CD4-positive, alpha-beta T cell (primary cell): ENCODE measurements around the gene UGT1A5. TPM values are rescaled to one million over a fixed set of nuclear protein-coding genes. Genes with fewer than 3 reads are reported as not detected.
"Not testable (repeated sequence)": the region's sequence is repeated elsewhere in the genome, so short reads cannot be mapped to it uniquely, and the experiment has no call there.

Source experiments
- ATAC-seq: fragments of 200-7000 bp; cut with Tn5 transposase; one replicate; pipeline ENCODE4 v1.10.0; 2022; ENCODE audit warnings: mild to moderate bottlenecking; ENCODE audit not compliant: poor library complexity
- CTCF ChIA-PET: fragments of 350-600 bp; sonication (Branson Sonifier 250); formaldehyde crosslinking; loops from one replicate; lab custom pipeline; 2021; ENCODE audit warnings: antibody characterized with exemption, inconsistent platforms; lab: Charles Lee
- POLR2A ChIA-PET: fragments of 350-600 bp; sonication (Branson Sonifier 250); formaldehyde crosslinking; loops from one replicate; lab custom pipeline; 2021; ENCODE audit warnings: antibody characterized with exemption, inconsistent platforms; lab: Charles Lee
- DNase-seq, 14 experiments: peaks; one replicate each; pipeline ENCODE4 v3.0.0-alpha.2; 2013 to 2020; ENCODE audit warnings: mixed read lengths in 2 of 14
- H3K27ac ChIP-seq, 2 donors: one replicate each; pipeline versions ENCODE4 v1.5.1 to v1.7.0; 2013; ENCODE audit warnings: low read length in 2 of 2, low read depth in 1 of 2, mild to moderate bottlenecking in 1 of 2
- H3K27me3 ChIP-seq, 2 experiments: 1 replicate in 1 of 2; 2 replicates in 1 of 2; pipeline versions ENCODE4 v1.6.1 to v1.7.0; 2013; ENCODE audit warnings: low read length in 2 of 2, control low read depth in 1 of 2, mild to moderate bottlenecking in 1 of 2, moderate library complexity in 1 of 2; ENCODE audit not compliant: insufficient read depth in 2 of 2, control insufficient read depth in 1 of 2
- H3K36me3 ChIP-seq: one replicate; pipeline ENCODE4 v1.6.1; 2013; ENCODE audit warnings: low read length, control low read depth; ENCODE audit not compliant: insufficient read depth
- H3K4me1 ChIP-seq: one replicate; pipeline ENCODE4 v1.6.1; 2013; ENCODE audit warnings: low read length, control low read depth; ENCODE audit not compliant: insufficient read depth
- H3K4me3 ChIP-seq: one replicate; pipeline ENCODE4 v1.5.1; 2013; ENCODE audit warnings: mild to moderate bottlenecking, low read length, moderate library complexity
- H3K9me3 ChIP-seq, 2 experiments: 1 replicate in 1 of 2; 2 replicates in 1 of 2; pipeline versions ENCODE4 v1.6.1 to v1.7.0; 2013; ENCODE audit warnings: low read length in 2 of 2, mild to moderate bottlenecking in 2 of 2, control low read depth in 1 of 2, moderate library complexity in 1 of 2; ENCODE audit not compliant: control insufficient read depth in 1 of 2, insufficient read depth in 1 of 2
- H3K27ac Mint-ChIP-seq: one replicate; pipeline ENCODE4 v1.8.0; 2020; ENCODE audit warnings: mixed read lengths
- H3K27me3 Mint-ChIP-seq: one replicate; pipeline ENCODE4 v1.8.0; 2021; ENCODE audit warnings: mixed read lengths
- H3K36me3 Mint-ChIP-seq: one replicate; pipeline ENCODE4 v1.8.0; 2021; ENCODE audit warnings: low read depth, mixed read lengths
- H3K4me1 Mint-ChIP-seq: one replicate; pipeline ENCODE4 v1.8.0; 2021; ENCODE audit warnings: low read depth, mixed read lengths
- H3K4me3 Mint-ChIP-seq: one replicate; pipeline ENCODE4 v1.8.0; 2020; ENCODE audit warnings: mild to moderate bottlenecking, mixed read lengths
- H3K9me3 Mint-ChIP-seq: one replicate; pipeline ENCODE4 v1.8.0; 2020; ENCODE audit warnings: mixed read lengths
- intact Hi-C, 2 experiments: fragments of 100-400 bp; cut with DNase I in 1 of 2; cut with micrococcal nuclease in 1 of 2; formaldehyde crosslinking; loops; one replicate each; pipeline versions ENCODE4 v1.15.1 to v1.9.0; 2023 to 2025; cut with DNase I, micrococcal nuclease
- total RNA-seq, 174 experiments: library from RNA in 2 of 174; stranded (reverse) in 2 of 174; gene quantifications; one replicate each; pipeline ENCODE4 v1.2.3 and lab custom pipeline; 2021 to 2026
- TF ChIP-seq, protein P1 (sequence below): fragments of 200-600 bp; IDR thresholded peaks from one replicate; pipeline ENCODE4 v1.8.0; 2022; ENCODE audit warnings: antibody characterized with exemption, mild to moderate bottlenecking

UGT1A5 gene
- total RNA-seq, 2 experiments from 2014 or later: not detected

DNA sequence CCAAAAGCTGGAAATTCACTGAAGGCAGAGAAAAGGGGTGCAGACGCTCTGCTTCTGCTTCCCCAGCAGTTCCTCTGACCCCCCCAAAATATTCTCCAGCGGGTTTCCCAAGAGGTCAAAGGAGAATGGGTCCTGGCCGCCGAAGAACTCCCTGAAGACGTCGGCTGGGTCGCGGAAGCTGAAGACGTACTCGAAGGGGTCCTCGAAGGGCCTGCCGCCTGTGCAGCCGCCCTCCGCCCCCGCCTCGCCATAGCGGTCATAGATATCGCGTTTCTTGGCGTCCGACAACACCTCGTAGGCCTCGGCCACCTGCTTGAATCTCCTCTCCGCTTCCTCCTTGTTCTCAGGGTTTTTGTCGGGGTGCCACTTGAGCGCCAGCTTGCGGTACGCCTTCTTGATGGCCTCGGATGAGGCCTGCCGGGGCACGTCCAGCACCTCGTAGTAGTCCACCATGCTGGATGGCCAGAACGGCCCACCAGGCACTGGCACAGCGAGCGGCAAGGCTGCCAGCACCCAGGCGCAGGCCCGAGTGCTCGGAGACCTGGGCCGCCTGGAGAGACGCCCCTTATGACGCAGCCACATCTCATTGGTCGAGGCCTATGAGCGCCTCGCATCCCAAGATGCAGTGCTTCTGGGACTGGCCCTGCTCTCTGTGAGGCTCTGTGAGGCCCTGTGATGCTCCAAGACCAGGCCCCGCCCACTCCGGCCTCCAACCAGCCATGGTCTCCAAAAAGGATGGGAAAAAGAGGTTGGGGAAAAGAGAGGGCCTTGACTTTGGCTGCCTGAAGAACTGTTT is 31.0 kb downstream of the UGT1A5 start:
- no peaks in the 10 kb centered on the region for H3K36me3 Mint-ChIP-seq
- H3K27ac ChIP-seq: no peak overlapping the region
- H3K27me3 ChIP-seq: peaks cover 0 to 3% of the 10 kb centered on the region in 2 experiments
- H3K4me1 Mint-ChIP-seq: no peaks in the 10 kb centered on the region
- H3K27me3 Mint-ChIP-seq: peaks cover 30% of the 10 kb centered on the region
- no peak overlapping the region for H3K4me3 ChIP-seq
- peaks cover 0 to 7% of the 10 kb centered on the region in 2 experiments for H3K9me3 ChIP-seq
- TF ChIP-seq, protein P1, sequence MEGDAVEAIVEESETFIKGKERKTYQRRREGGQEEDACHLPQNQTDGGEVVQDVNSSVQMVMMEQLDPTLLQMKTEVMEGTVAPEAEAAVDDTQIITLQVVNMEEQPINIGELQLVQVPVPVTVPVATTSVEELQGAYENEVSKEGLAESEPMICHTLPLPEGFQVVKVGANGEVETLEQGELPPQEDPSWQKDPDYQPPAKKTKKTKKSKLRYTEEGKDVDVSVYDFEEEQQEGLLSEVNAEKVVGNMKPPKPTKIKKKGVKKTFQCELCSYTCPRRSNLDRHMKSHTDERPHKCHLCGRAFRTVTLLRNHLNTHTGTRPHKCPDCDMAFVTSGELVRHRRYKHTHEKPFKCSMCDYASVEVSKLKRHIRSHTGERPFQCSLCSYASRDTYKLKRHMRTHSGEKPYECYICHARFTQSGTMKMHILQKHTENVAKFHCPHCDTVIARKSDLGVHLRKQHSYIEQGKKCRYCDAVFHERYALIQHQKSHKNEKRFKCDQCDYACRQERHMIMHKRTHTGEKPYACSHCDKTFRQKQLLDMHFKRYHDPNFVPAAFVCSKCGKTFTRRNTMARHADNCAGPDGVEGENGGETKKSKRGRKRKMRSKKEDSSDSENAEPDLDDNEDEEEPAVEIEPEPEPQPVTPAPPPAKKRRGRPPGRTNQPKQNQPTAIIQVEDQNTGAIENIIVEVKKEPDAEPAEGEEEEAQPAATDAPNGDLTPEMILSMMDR: no peak
- H3K36me3 ChIP-seq: no peaks in the 10 kb centered on the region
- H3K9me3 Mint-ChIP-seq: no peaks in the 10 kb centered on the region
- DNase-seq (no peak), ATAC-seq (no peak)
- no peaks in the 10 kb centered on the region for H3K4me1 ChIP-seq
- intact Hi-C loops: no loop called here
- ChIA-PET POLR2A (no interaction called here), CTCF (no interaction called here)
- no peak overlapping the region for H3K4me3 Mint-ChIP-seq
- no peak overlapping the region for H3K27ac Mint-ChIP-seq

DNA sequence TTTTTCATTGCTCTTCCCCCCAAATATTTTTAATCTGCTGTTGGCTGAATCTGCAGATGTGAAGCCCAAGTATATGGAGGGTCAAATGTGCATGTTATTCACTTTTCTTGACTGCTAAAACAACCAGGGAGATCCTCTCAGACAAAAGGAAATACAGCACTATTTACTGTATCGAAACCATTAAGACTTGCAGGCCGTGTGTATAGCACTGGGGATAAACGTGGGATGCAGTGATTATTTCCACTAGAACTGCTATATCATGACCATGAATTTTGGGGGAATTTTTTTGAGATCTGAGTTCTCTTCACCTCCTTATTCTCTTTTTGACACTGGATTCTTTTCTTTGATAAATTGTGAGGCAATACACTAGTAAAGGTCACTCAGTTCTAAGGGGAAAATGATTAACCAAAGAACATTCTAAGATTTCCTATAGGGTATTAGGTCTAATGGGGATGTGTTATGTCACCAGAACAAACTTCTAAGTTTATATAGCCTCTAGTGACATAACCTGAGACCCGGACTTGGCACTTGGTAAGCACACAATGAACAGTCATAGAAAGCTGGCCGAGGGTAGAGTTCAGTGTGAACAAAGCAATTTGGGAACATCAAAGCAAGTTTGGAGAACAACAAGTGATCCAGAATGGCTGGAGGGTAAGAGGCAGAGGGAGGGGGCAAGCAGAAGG is 32.5 kb downstream of the UGT1A5 start:
- peaks cover 25% of the 10 kb centered on the region for H3K27me3 Mint-ChIP-seq
- intact Hi-C loops: no loop called here
- H3K27me3 ChIP-seq: peaks cover 0 to 3% of the 10 kb centered on the region in 2 experiments
- DNase-seq (no peak), ATAC-seq (no peak)
- ChIA-PET POLR2A (no interaction called here), CTCF (no interaction called here)
- no peaks in the 10 kb centered on the region for H3K4me1 ChIP-seq
- no peak overlapping the region for H3K4me3 Mint-ChIP-seq
- no peaks in the 10 kb centered on the region for H3K36me3 Mint-ChIP-seq
- no peak overlapping the region for H3K27ac Mint-ChIP-seq
- H3K4me1 Mint-ChIP-seq: no peaks in the 10 kb centered on the region
- H3K27ac ChIP-seq: no peak overlapping the region
- TF ChIP-seq, protein P1: no peak
- no peak overlapping the region for H3K4me3 ChIP-seq
- peaks cover 0 to 7% of the 10 kb centered on the region in 2 experiments for H3K9me3 ChIP-seq
- H3K9me3 Mint-ChIP-seq: no peaks in the 10 kb centered on the region
- no peaks in the 10 kb centered on the region for H3K36me3 ChIP-seq

DNA sequence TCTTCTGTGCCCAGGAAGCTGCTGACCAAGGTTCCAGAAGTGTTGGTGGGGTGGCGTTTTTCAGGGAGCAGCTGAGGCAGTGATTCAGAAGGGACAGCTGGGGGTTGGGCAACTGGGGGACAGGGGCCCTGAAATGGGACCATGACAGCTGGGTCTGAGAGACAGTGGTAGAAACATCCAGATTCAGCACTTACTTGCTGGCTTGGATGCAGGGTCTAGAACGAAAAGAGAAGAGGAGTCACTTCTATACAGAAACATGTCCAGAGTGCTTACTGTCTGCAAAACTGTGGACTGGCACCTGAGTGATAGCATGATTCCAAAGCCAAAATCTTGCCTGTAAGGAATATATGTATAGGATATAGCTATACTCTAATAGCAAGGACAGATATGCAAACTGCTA is 33.1 kb downstream of the UGT1A5 start:
- H3K4me1 Mint-ChIP-seq, H3K9me3 Mint-ChIP-seq, DNase-seq, POLR2A ChIA-PET, H3K4me1 ChIP-seq, H3K4me3 ChIP-seq, H3K27ac Mint-ChIP-seq, ATAC-seq, CTCF ChIA-PET, H3K27me3 ChIP-seq, H3K27ac ChIP-seq, H3K36me3 ChIP-seq, H3K4me3 Mint-ChIP-seq, intact Hi-C loops, H3K36me3 Mint-ChIP-seq: not testable (repeated sequence)
- H3K27me3 Mint-ChIP-seq: peaks cover 22% of the 10 kb centered on the region
- H3K9me3 ChIP-seq: peaks cover 0 to 12% of the 10 kb centered on the region in 2 experiments
